LNCAP (cell line): ENCODE data around the gene MACROD2.

Source experiments
- CTCF ChIP-seq: fragments of 450-650 bp; IDR thresholded peaks from 2 replicates; pipeline ENCODE4 v1.5.1; 2017; ENCODE audit warnings: mild to moderate bottlenecking

MACROD2 gene

DNA sequence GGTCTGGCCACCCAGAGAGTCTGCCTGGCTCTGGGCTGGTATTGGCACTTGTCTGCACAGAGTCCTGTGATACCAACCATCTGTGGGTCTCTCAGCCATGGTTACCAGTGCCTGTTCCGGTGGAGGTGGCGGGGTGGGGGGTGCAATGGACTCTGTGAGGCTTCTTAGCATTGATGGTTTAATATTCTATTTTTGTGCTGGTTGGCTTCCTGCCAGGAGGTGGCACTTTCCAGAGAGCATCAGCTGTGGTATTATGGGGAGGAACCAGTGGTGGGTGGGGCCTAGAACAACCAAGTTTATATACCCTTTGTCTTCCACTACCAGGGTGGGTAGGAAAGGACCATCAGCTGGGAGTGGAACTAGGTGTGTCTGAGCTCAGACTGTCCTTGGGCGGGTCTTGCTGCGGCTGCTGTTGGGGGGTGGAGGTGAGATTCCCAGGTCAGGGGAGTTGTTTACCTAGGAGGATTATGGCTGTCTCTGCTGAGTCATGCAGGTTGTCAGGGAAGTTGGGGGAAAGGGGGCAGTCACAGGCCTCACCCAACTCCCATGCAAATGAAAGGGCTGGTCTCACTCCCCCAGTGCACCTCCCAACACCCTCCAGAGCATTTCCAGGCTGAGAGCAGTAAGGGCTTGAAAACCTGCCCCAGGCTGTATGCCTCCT is 224.6 kb downstream of the MACROD2 start:
- no peak for TF ChIP-seq CTCF

GRCh38 chr20:14220986-14221385 is 225.7 kb downstream of the MACROD2 start:
- TF ChIP-seq CTCF, result no peak

- no peak for TF ChIP-seq CTCF
Observed at GRCh38 chr20:14223806-14224205, 228.5 kb downstream of the MACROD2 start.

DNA sequence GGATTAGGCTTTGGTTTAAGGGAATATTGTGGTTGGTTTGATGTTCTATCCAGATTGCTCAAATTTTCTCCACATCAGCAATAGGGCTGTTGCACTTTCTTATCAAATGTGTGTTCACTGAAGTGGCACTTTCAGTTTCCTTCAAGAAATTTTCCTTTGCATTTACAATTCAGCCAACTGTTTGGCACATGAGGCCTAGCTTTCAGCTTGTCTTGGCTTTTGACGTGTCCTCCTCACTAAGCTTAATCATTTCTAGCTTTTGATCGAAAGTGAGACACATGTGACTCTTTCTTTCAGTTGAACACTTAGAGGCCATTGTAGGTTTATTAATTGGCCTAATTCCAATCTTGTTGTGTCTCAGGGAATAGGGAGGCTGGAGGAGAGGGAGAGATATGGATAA is 237.3 kb downstream of the MACROD2 start:
- TF ChIP-seq CTCF, result no peak

DNA sequence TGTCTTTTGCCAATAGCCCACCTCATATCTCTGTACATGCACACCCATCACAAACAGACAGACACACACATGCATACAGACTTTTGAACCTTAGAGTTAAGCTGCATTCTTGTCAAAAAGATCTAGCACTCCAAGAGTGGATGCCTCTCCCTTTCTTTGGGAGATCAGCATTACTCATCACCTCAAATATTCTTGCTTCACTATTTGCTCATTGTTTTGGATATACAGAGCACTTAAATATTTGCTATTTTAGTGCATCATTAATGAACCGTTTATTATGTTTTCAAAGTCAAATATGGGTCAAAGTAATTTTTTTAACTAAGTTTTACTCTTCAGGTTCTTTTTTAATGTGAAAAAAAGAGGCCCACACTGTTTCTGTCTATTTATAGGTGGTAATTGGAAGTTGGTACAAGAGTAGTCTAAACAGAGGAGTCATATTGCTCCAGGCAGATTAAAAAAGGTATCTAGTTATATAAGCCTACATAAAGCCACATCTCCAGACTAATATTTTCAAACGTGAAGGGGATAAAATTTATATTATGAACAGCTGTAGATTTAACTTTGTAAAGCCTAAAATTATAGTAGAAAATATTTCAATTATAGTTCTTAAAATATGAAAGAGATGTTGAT is 239.5 kb downstream of the MACROD2 start:
- TF ChIP-seq CTCF, result no peak

- TF ChIP-seq CTCF, result no peak
Observed at GRCh38 chr20:14235355-14235754, 240.0 kb downstream of the MACROD2 start.

DNA sequence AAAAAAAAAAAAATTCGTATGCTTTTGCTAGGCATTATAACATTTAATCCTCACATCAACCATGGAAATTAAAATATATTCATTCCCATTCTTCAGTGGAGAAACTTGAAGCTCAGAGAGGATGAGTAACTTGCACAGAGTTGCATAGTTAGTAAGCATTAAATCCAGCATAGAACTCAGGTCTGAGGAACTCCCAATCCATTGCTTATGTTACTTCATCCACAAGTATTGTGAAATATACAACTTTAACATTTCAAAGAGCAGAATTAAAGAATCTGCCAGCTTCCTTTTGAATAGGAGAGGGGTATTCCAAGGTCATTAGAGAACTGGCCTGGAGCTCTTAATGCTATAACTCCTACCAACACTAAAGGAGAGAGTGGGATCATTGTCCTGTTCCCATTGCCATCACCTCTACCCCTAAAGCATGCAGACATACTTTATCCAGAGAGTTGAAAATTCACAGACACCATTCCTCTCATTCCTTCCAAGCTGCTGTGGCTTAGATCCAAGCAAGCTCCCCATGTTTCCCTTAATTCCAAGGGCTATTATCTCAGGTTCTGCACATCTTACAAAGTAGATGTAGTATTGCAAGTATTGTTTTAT is 250.2 kb downstream of the MACROD2 start:
- TF ChIP-seq CTCF, result no peak
